HepG2 (cell line): ENCODE measurements around the gene LSS. TPM values are rescaled to one million over a fixed set of nuclear protein-coding genes. Genes with fewer than 3 reads are reported as not detected.

Experiments
- GLMP ChIP-seq: sonication (generic); formaldehyde crosslinking; IDR thresholded peaks from 2 replicates; pipeline ENCODE4 v1.9.0; 2021; ENCODE audit warnings: missing genetic modification reagents, mild to moderate bottlenecking, borderline replicate concordance
- GTF3A ChIP-seq: sonication (generic); formaldehyde crosslinking; conservative IDR thresholded peaks from 2 replicates; pipeline ENCODE4 v1.4.0; 2020; ENCODE audit warnings: mild to moderate bottlenecking, missing genetic modification reagents
- HOXA5 ChIP-seq: sonication (generic); formaldehyde crosslinking; IDR thresholded peaks from 2 replicates; pipeline ENCODE4 v1.4.0; 2020; ENCODE audit warnings: missing genetic modification reagents
- NAIF1 ChIP-seq: sonication (generic); formaldehyde crosslinking; IDR thresholded peaks from 2 replicates; pipeline ENCODE4 v1.5.0; 2020; ENCODE audit warnings: mild to moderate bottlenecking, missing genetic modification reagents, borderline replicate concordance
- NFRKB ChIP-seq: fragments of 450-650 bp; IDR thresholded peaks from 2 replicates; pipeline ENCODE4 v1.6.1; 2017
- NR2F6 ChIP-seq, 2 experiments: IDR thresholded peaks; 2 replicates each; pipeline ENCODE4 v1.6.1; 2016; ENCODE audit warnings: antibody characterized with exemption in 1 of 2, mild to moderate bottlenecking in 1 of 2
- PRMT3 ChIP-seq: sonication (generic); formaldehyde crosslinking; IDR thresholded peaks from 2 replicates; pipeline ENCODE4 v1.8.1; 2022; ENCODE audit warnings: low read depth, mild to moderate bottlenecking, moderate library complexity, missing genetic modification reagents, borderline replicate concordance
- RBM39 ChIP-seq: fragments of 200-400 bp; formaldehyde crosslinking; IDR thresholded peaks from one replicate; pipeline ENCODE4 v1.6.1; 2018; ENCODE audit warnings: antibody characterized with exemption, mild to moderate bottlenecking, low read depth, low read length; ENCODE audit not compliant: poor library complexity, severe bottlenecking
- THAP11 ChIP-seq: IDR thresholded peaks from 2 replicates; pipeline ENCODE4 v1.6.1; 2016; ENCODE audit warnings: missing biosample characterization, missing genetic modification reagents
- ZGPAT ChIP-seq: IDR thresholded peaks from 2 replicates; pipeline ENCODE4 v1.6.1; 2016; ENCODE audit warnings: mild to moderate bottlenecking
- ZNF24 ChIP-seq: fragments of 450-650 bp; IDR thresholded peaks from 2 replicates; pipeline ENCODE4 v1.6.1; 2017; ENCODE audit warnings: antibody characterized with exemption, mild to moderate bottlenecking
- ZNF253 ChIP-seq: sonication (generic); formaldehyde crosslinking; IDR thresholded peaks from 2 replicates; pipeline ENCODE4 v1.8.0; 2022; ENCODE audit warnings: mild to moderate bottlenecking, missing genetic modification reagents, borderline replicate concordance
- ZNF274 ChIP-seq: sonication (generic); formaldehyde crosslinking; IDR thresholded peaks from 2 replicates; pipeline ENCODE4 v1.5.1; 2020; ENCODE audit warnings: mild to moderate bottlenecking, missing genetic modification reagents
- ZNF276 ChIP-seq: sonication (generic); formaldehyde crosslinking; IDR thresholded peaks from 2 replicates; pipeline ENCODE4 v1.4.0; 2020; ENCODE audit warnings: mild to moderate bottlenecking, low read depth, missing genetic modification reagents
- ZNF710 ChIP-seq: sonication (generic); formaldehyde crosslinking; IDR thresholded peaks from 2 replicates; pipeline ENCODE4 v1.5.0; 2020; ENCODE audit warnings: mild to moderate bottlenecking, missing genetic modification reagents, borderline replicate concordance
- ZNF768 ChIP-seq: sonication (generic); formaldehyde crosslinking; IDR thresholded peaks from 2 replicates; pipeline ENCODE4 v1.4.0; 2020; ENCODE audit warnings: missing genetic modification reagents
- ZNF773 ChIP-seq: sonication (generic); formaldehyde crosslinking; IDR thresholded peaks from 2 replicates; pipeline ENCODE4 v1.4.0; 2020; ENCODE audit warnings: missing genetic modification reagents, borderline replicate concordance
- ZNF816 ChIP-seq: sonication (generic); formaldehyde crosslinking; IDR thresholded peaks from 2 replicates; pipeline ENCODE4 v1.8.0; 2022; ENCODE audit warnings: missing genetic modification reagents, mild to moderate bottlenecking, borderline replicate concordance
- polyA plus RNA-seq, 8 experiments: library from polyadenylated mRNA; depleted of rRNA in 3 of 8; stranded (reverse) in 7 of 8; unstranded in 1 of 8; fragments of >200 nt; fragmentation: Illumina TruSeq in 4 of 8; extraction: Trizol in 4 of 8; gene quantifications; 2 replicates each; pipeline versions ENCODE4 v1.2.1 to v1.2.3, GENCODE V29; 2011 to 2016; ENCODE audit warnings: low read depth in 4 of 8, missing spikeins in 1 of 8, mixed read lengths in 1 of 8; ENCODE audit not compliant: insufficient read depth in 1 of 8
- total RNA-seq, 5 experiments: library from RNA; depleted of rRNA; stranded (reverse); fragments of >200 nt; fragmentation: Illumina TruSeq; extraction: Trizol; gene quantifications; 2 replicates each; pipeline ENCODE4 v1.2.3, GENCODE V29; 2016; ENCODE audit warnings: low read depth in 1 of 5
- TF ChIP-seq, protein P1 (sequence below): sonication (generic); formaldehyde crosslinking; IDR thresholded peaks from 2 replicates; pipeline ENCODE4 v1.4.0; 2020; ENCODE audit warnings: missing genetic modification reagents

Gene LSS
- total and polyA plus RNA-seq, 2 of the 13 experiments (the other 11 are each of a cell fraction or from before 2014, with no cell fraction given) = 72.6 to 113 TPM

DNA sequence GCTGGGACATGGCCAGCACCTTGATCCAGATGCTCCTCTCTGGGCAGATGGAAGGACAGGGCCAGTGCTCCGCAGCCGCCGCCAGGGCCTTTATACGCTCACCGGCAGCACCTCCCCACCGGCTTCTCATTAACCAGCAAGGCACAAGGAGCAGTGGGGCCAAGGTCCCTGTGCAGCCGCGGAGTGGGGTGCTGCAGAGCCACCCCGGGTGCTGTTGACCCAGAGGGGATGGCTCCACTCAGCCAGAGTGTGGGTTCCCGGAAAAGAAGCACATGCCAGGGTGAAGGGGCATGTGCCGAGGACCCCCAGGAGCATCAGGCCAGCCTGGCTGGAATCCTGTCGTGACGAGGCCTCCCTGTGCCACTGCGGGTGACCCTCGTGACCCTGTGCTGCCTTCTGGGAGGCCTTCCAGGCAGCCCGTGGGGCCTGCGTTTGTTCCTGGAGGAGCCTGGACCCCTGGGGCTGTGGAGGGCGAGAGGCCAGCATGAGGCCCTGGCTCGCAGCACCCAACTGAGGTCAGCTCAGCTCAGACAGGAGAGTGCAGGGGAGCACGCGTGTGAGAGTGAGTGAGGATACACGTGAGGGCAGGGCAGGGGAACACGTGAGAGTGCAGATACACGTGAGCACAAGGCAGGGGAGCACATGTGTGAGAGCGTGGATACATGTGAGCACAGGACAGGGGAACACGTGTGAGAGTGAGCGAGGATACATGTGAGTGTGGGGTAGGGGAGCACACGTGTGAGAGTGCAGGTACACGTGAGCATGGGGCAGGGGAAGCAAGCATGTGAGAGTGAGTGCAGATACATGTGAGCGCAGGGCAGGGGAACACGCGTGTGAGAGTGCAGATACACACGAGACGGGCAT lies 72.8 kb downstream of the LSS start, which contains the start of gene FTCD (continued):
- TF ChIP-seq PRMT3 (CRISPR knock-in tag) (peak; percentile 76; the same call in 1 of the 2 replicates), HOXA5 (no peak), ZNF274 (CRISPR knock-in tag) (0 out of 2 replicates have a peak, but pooled peaks have one; percentile 45), ZNF253 (CRISPR knock-in tag) (no peak), ZNF24 (no peak), NR2F6 (IDR thresholded peaks at IDR 0.05) (peak; percentile 94), NR2F6 (CRISPR knock-in tag; IDR thresholded peaks at IDR 0.05) (peak; percentile 81), ZGPAT (CRISPR knock-in tag) (peak; percentile 75; the same call in 1 of the 2 replicates), ZNF773 (CRISPR knock-in tag) (no peak; the same call in 1 of the 2 replicates), GTF3A (CRISPR knock-in tag) (0 out of 2 replicates have a peak, but pooled peaks have one; percentile 50), GLMP (CRISPR knock-in tag) (no peak), ZNF276 (no peak), THAP11 (CRISPR knock-in tag) (peak; percentile 34; the same call in 1 of the 2 replicates), RBM39 (peak; percentile 50), ZNF710 (CRISPR knock-in tag) (peak; percentile 31), ZNF768 (CRISPR knock-in tag) (no peak), NFRKB (no peak), NAIF1 (CRISPR knock-in tag) (peak; percentile 72; the same call in 1 of the 2 replicates), ZNF816 (CRISPR knock-in tag) (0 out of 2 replicates have a peak, but pooled peaks have one; percentile 22)
- TF ChIP-seq, protein P1, sequence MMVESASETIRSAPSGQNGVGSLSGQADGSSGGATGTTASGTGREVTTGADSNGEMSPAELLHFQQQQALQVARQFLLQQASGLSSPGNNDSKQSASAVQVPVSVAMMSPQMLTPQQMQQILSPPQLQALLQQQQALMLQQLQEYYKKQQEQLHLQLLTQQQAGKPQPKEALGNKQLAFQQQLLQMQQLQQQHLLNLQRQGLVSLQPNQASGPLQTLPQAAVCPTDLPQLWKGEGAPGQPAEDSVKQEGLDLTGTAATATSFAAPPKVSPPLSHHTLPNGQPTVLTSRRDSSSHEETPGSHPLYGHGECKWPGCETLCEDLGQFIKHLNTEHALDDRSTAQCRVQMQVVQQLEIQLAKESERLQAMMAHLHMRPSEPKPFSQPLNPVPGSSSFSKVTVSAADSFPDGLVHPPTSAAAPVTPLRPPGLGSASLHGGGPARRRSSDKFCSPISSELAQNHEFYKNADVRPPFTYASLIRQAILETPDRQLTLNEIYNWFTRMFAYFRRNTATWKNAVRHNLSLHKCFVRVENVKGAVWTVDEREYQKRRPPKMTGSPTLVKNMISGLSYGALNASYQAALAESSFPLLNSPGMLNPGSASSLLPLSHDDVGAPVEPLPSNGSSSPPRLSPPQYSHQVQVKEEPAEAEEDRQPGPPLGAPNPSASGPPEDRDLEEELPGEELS (CRISPR knock-in tag) = peak; percentile 45; the same call in 1 of the 2 replicates
